Measurements from ENCODE around the gene RTKN. TPM values are rescaled to one million over a fixed set of nuclear protein-coding genes. Genes with fewer than 3 reads are reported as not detected.

RTKN gene
- total RNA-seq, 2 experiments from 2014 or later = 1.6 to 1.8 TPM

DNA sequence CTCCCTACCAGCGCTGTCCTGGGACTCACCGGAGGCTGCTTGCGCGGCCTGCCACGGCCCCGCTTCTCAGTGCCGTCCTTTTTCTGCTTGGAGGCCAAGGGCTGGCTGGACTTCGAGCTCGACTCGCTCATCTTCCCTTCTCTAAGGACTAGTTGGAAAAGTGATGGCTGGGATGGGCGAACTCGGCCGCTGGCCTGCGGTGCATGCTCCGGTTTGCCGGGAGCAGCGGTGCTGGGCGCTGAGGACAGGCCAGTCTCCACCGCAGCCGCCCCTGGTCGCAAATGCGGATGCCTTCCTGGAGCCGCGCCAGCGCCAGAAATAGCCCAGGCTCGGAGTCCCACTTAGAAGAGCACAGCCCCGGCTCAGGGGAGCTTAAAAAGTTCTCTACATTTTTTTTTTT is 23.4 kb downstream of the RTKN start:
- Mint-ChIP-seq H3K4me3 (no peak overlapping the region), H3K9me3 (no peaks in the 10 kb centered on the region), H3K27ac (no peak overlapping the region), H3K4me1 (peaks cover 23% of the 10 kb centered on the region), H3K27me3 (no peaks in the 10 kb centered on the region), H3K36me3 (peaks cover 5% of the 10 kb centered on the region)
- DNase-seq = no peak

DNA sequence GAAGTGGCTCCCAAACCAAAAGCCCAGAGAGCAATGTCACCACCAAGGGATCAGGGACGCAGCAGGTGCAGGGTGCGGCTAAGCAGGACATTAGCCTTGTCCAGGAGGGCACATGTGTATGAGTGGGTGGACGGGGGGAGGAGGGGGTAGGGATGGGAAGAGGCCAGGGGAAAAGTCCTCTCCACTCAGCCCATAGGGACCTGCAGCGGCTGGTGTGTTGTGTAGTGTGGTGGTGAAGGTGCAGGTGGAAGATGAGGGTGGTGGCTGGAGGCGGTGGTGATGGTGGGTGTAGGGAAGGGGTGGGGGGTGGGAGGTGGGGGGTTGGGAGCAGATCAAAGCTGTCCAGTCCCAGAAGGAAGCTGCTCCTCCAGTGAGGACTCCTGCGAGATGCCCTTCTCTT is 24.0 kb downstream of the RTKN start:
- H3K36me3 Mint-ChIP-seq = no peaks in the 10 kb centered on the region
- peaks cover 22% of the 10 kb centered on the region for H3K4me1 Mint-ChIP-seq
- H3K27ac Mint-ChIP-seq = no peak overlapping the region
- no peak overlapping the region for H3K4me3 Mint-ChIP-seq
- H3K27me3 Mint-ChIP-seq = no peaks in the 10 kb centered on the region
- DNase-seq = no peak
- no peaks in the 10 kb centered on the region for H3K9me3 Mint-ChIP-seq

DNA sequence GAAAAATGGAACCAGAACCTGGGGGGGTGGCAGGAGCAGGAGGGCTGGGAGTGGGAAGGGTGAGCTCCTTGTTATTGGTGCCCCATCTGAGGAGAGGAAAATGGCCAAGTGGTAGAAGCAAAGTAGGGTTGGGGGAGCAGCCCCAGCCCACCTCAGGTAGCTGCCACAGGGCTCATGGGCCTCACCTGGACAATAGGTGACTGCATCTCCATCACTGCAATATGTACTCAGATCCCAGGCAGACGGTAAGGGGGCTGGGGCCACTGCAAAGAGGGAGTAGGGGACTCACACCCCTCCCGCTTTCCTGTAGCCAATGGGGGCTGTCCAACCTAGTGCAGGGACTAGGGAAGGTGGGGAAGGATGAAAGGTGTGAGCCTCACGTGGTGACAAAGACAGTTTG is 24.5 kb downstream of the RTKN start:
- no peaks in the 10 kb centered on the region for H3K9me3 Mint-ChIP-seq
- H3K27me3 Mint-ChIP-seq = no peaks in the 10 kb centered on the region
- H3K36me3 Mint-ChIP-seq = no peaks in the 10 kb centered on the region
- DNase-seq = no peak
- no peak overlapping the region for H3K4me3 Mint-ChIP-seq
- no peak overlapping the region for H3K27ac Mint-ChIP-seq
- peaks cover 21% of the 10 kb centered on the region for H3K4me1 Mint-ChIP-seq

DNA sequence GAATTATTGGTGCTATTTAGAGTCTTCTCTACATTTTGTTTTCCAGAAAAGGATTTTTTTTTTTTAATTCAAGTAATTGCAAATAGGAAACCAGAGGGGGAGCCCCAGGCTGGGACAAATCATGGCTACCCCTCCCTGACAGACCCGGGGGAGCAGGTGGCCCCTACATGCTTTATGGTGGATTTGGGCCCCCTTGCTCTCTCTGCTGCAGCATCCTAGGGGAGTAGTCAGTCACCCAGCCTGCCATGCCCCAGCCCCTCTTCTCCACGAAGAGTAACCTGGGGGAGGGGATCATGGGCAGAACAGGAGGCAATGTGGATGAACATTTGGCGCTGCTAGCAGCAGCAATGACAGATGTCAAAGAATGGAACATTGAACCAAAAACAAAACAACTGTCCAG is 25.0 kb downstream of the RTKN start:
- Mint-ChIP-seq H3K4me1 (peaks cover 21% of the 10 kb centered on the region), H3K9me3 (no peaks in the 10 kb centered on the region), H3K4me3 (no peak overlapping the region), H3K36me3 (no peaks in the 10 kb centered on the region), H3K27ac (no peak overlapping the region), H3K27me3 (no peaks in the 10 kb centered on the region)
- DNase-seq = no peak

DNA sequence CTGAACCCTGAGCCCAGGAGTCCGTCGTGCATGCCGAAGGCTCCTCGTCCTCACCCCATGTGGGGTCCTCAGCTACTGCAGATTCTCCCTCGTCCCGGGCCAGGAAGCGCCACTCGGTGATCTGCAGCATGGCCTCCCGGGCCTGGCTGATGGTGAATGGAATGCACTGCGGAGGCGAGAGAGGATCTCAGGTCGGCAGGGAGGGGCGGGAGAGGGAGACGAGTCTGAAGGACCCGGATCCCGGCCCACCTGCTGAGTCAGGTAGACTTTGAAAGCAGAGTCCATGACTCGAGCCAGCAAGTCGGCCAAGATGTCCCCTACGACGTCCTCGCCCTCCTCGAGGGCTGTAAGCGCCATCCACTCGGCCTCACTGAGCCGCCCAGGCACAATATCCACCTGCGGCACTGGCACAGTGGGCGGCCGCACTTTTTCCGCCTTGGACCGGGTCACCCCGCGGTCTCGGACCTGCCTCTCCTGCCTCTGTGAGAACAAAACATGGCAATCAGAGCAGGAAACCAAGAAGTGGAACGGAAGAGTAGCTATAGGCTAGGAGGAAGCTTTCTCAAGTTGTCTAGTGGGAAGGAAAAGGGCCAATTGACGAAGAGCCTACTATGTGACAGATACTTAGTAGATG is 25.9 kb downstream of the RTKN start:
- Mint-ChIP-seq H3K4me3 (peak overlapping the region; percentile 68), H3K9me3 (no peaks in the 10 kb centered on the region), H3K36me3 (no peaks in the 10 kb centered on the region), H3K4me1 (peaks cover 18% of the 10 kb centered on the region), H3K27me3 (no peaks in the 10 kb centered on the region), H3K27ac (no peak overlapping the region)
- DNase-seq = no peak

DNA sequence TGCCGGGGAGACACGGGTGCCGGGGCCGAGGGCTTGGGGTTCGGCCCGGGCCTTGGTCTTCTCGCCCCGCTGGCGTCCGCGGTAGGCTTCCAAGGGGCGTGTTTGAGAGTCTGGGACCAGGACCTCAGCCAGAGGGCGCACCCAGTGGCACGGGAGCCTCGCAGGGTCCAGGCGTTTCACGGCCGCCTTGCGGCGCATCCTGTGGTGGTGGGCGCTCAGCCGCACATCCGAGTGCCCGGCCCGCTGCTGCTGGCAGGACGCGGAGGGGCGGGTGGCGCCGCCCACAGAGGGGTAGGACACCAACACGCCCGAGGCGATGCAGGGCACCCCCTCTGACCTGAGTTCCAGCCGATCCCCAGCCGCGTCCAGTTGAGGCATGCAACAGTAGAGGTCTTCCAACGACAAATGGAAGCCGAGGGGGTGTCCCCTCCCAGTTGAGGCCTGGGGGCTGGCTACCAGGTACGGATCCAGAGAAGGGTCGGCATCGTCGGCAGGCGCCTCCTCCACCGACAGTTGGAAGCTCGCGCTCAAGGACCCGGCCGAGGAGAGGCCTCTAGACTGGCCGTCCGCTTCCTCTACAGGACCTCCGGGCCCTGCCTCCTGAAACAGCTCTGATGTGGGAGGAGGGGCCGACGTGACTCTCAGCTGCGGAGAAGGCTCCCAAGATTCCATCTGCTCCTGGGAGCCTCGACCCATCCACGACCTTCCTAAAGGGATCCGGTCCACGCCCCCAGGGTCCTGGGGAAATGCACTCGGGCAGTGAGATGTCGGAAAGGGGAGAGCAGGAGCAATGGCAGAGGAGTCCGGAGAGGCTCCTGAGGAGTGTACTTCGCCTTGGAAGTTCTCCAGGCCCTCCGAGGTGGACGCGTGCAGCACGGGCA is 26.6 kb downstream of the RTKN start:
- Mint-ChIP-seq H3K27ac (no peak overlapping the region), H3K4me1 (peaks cover 13% of the 10 kb centered on the region), H3K27me3 (no peaks in the 10 kb centered on the region), H3K4me3 (peak overlapping the region; percentile 68), H3K9me3 (no peaks in the 10 kb centered on the region), H3K36me3 (no peaks in the 10 kb centered on the region)
- peak; percentile 30 for DNase-seq

DNA sequence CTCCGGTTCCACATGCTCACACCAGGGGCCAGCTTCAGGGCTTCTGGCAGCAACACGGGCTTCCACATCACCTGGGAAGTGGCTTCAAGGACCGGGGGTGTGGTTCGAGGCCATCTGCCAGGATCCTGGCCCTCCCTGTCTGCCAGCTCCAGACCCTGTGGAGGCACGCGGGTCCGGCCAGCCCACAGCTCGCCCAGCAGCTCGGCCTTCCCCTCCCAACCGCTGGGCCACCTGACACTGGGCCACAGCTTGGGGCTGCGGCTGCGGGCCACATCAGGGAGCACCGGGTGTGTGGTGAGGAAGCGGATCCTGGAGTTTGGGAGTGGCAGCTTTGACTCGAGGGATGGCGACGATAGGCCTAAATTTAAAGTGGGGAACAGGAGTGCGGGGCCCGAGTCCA is 27.3 kb downstream of the RTKN start:
- Mint-ChIP-seq H3K4me3 (peak overlapping the region; percentile 63), H3K27me3 (no peaks in the 10 kb centered on the region), H3K27ac (peak overlapping the region; percentile 54), H3K36me3 (no peaks in the 10 kb centered on the region), H3K9me3 (no peaks in the 10 kb centered on the region), H3K4me1 (peaks cover 12% of the 10 kb centered on the region)
- no peak for DNase-seq

DNA sequence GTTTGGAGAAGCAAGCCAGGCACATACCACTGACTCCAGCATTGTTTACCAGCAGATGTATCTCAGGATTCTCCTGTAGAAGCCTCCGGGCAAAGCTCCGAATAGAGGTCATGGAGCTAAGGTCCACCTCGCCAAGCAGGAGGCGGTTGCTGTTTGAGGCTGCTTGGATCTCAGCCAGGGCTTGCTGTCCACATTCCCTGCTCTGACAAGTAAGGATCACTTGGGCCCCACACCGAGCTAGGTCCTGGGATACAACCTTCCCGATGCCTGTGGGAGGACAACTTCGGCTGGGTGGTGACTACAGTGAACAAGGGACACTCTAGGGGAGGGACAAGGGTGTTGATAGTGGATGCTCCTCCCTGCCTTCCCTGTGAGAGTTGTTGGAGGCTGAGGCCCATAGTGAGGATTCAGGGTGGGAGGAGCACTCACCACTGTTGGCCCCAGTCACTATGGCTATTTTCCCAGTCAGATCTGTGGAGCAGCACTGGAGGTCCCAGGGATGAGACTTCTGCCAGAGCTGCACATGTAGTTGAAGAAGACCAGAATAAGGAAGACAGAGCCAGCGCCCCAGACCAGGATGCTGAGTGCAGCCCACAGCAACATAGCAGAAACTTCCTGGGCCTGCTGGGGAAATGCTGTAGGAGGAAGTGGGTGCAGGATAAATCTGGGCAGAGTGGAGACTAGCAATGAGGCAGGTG is 28.6 kb downstream of the RTKN start:
- no peak overlapping the region for H3K4me3 Mint-ChIP-seq
- peaks cover 12% of the 10 kb centered on the region for H3K4me1 Mint-ChIP-seq
- no peak overlapping the region for H3K27ac Mint-ChIP-seq
- no peaks in the 10 kb centered on the region for H3K9me3 Mint-ChIP-seq
- no peak for DNase-seq
- H3K36me3 Mint-ChIP-seq = no peaks in the 10 kb centered on the region
- no peaks in the 10 kb centered on the region for H3K27me3 Mint-ChIP-seq

DNA sequence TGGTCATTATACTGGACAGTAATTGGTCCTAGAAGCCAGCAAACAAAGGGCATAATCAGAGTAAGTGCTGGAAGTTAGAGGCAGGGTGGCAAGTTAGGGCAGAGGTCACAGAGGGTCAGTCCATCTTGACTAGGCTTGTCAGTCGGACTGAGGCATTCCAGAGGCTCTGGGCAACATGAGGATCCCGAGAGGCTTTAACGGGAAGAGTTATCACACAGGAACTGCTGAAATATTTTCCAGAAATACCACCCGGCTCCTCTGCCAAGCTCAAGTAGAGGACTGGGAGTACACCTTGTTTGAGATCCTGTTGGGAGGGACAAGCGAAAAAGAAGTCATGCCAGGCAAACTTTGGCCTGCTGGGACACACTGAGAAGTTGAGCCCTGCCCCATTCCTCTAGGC is 34.1 kb downstream of the RTKN start:
- H3K36me3 Mint-ChIP-seq = no peaks in the 10 kb centered on the region
- DNase-seq = no peak
- peaks cover 2% of the 10 kb centered on the region for H3K4me1 Mint-ChIP-seq
- no peak overlapping the region for H3K4me3 Mint-ChIP-seq
- H3K9me3 Mint-ChIP-seq = no peaks in the 10 kb centered on the region
- H3K27ac Mint-ChIP-seq = no peak overlapping the region
- no peaks in the 10 kb centered on the region for H3K27me3 Mint-ChIP-seq

DNA sequence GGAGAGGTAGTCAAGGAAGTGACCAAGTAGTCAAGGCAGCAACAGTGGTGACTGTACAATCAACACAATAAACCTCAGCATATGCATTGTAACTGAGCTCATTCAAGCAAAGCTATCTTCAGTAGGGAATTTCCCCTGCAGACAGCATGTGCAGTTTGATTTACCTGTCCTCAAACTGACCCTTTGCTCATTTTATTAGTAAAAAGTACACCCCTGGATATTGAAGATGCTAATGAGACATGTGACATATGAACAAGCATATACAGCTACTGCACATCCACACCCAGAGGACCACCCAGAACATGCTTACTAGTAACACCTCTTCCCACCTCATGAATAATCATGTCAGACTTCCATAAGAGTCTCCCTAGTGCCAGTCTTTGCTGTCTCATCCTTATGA is 35.7 kb downstream of the RTKN start:
- Mint-ChIP-seq H3K4me1 (peaks cover 2% of the 10 kb centered on the region), H3K27ac (no peak overlapping the region), H3K36me3 (no peaks in the 10 kb centered on the region), H3K9me3 (no peaks in the 10 kb centered on the region), H3K27me3 (no peaks in the 10 kb centered on the region), H3K4me3 (no peak overlapping the region)
- no peak for DNase-seq

DNA sequence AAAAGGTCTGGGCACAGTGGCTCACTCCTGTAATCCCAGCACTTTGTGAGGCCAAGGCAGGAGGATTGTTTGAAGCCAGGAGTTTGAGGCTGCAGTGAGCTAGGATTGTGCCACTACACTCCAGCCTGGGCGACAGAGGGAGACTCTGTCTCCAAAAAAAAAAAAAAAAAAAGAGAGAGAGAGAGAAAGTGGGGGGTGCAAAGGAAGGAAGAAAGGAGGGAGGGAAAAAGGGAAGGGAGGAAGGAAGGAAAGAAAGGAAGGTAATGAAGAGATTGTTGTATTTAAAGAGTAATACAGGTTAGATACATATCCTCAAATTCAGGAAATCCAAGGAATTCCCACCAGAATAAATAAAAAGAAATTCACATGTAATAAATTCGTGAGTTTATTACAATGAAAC is 39.8 kb downstream of the RTKN start:
- no peak overlapping the region for H3K4me3 Mint-ChIP-seq
- H3K36me3 Mint-ChIP-seq = no peaks in the 10 kb centered on the region
- no peak overlapping the region for H3K27ac Mint-ChIP-seq
- H3K9me3 Mint-ChIP-seq = no peaks in the 10 kb centered on the region
- no peak for DNase-seq
- no peaks in the 10 kb centered on the region for H3K27me3 Mint-ChIP-seq
- H3K4me1 Mint-ChIP-seq = peaks cover 2% of the 10 kb centered on the region

DNA sequence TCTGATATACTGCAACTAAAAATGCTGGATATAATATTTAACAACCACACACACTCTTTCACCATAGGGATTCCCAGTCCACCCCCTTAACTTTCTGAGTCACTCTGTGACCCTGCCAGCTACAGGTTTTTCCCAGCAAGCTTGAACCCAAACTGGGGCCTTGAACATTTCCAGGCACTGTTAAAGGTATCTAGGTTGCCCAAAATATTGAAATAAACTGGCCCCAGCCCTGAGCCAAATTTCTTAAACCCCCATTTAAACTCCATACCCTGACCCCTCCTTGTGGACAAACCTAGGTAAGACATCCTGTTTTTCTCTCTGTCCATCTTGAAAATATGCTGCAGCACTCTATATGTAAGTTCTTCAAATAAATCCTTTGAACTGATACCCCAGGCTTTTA is 42.0 kb downstream of the RTKN start:
- no peak overlapping the region for H3K4me3 Mint-ChIP-seq
- no peaks in the 10 kb centered on the region for H3K9me3 Mint-ChIP-seq
- H3K27ac Mint-ChIP-seq = no peak overlapping the region
- no peak for DNase-seq
- no peaks in the 10 kb centered on the region for H3K36me3 Mint-ChIP-seq
- peaks cover 3% of the 10 kb centered on the region for H3K27me3 Mint-ChIP-seq
- no peaks in the 10 kb centered on the region for H3K4me1 Mint-ChIP-seq

DNA sequence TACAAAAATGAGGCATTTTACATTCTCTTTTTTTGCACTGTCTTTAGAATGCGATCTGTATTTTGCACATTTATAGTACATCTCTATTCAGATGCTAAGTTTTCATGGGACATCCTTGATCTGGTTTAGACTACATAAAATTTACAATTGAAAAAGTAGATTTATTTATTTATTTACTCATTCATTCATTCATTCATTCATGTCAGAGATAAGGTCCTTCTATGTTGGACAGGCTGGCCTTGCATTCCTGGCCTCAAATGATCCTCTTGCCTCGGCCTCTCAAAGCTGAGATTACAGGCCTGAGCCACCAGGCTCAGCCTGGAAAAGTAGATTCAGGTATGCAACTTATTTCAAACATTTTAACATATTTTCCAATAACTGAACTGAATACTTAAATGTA is 45.6 kb downstream of the RTKN start:
- H3K4me3 Mint-ChIP-seq = no peak overlapping the region
- H3K27me3 Mint-ChIP-seq = peaks cover 7% of the 10 kb centered on the region
- H3K9me3 Mint-ChIP-seq = no peaks in the 10 kb centered on the region
- peaks cover 2% of the 10 kb centered on the region for H3K4me1 Mint-ChIP-seq
- no peaks in the 10 kb centered on the region for H3K36me3 Mint-ChIP-seq
- no peak overlapping the region for H3K27ac Mint-ChIP-seq
- DNase-seq = no peak

DNA sequence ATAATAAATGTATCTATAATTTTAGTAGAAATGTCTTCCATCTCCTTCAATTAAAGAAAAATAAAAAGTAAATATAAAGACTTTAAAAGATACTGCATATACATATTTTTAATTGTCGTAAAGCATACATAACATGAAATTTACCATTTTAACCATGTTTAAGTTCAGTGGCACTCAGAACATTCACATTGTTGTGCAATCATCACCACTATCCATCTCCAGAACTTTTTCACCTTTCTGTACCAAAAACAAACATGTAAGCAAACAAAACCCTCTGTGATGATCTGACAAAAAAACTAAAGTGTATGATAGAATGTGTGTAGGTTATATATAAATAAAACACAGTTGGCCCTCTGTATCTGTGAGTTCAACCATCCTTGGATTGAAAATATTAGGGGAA is 48.2 kb downstream of the RTKN start:
- DNase-seq = no peak
- Mint-ChIP-seq H3K27me3 (peaks cover 7% of the 10 kb centered on the region), H3K27ac (no peak overlapping the region), H3K4me1 (peaks cover 9% of the 10 kb centered on the region), H3K4me3 (no peak overlapping the region), H3K36me3 (no peaks in the 10 kb centered on the region), H3K9me3 (no peaks in the 10 kb centered on the region)

DNA sequence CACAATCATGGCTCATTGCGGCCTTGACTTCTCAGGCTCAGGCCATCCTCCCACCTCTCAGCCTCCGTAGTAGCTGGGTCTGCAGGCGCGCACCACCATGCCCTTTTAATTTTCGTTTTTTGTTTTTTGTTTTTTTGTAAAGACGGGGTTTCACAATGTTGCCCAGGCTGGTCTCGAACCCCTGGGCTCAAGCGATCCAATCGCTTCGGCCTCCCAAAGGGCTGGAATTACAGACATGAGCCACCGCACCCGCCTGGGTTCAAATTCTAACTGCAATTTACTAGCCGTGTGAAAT is 49.3 kb downstream of the RTKN start:
- DNase-seq = no peak
- H3K4me1 Mint-ChIP-seq = peaks cover 9% of the 10 kb centered on the region
- H3K4me3 Mint-ChIP-seq = peak overlapping the region; percentile 89
- H3K36me3 Mint-ChIP-seq = no peaks in the 10 kb centered on the region
- no peaks in the 10 kb centered on the region for H3K9me3 Mint-ChIP-seq
- no peak overlapping the region for H3K27ac Mint-ChIP-seq
- peaks cover 7% of the 10 kb centered on the region for H3K27me3 Mint-ChIP-seq
